H1 (cell line): ENCODE data around the gene FOXN3. TPM values are rescaled to one million over a fixed set of nuclear protein-coding genes. Genes with fewer than 3 reads are reported as not detected.

Experiments used
- CTCF ChIA-PET: fragments of 300-600 bp; sonication (Branson Sonifier 250); formaldehyde crosslinking; loops from one replicate; lab custom pipeline; 2021; ENCODE audit not compliant: partially characterized antibody; lab: Charles Lee
- POLR2A ChIA-PET: fragments of 300-600 bp; sonication (Branson Sonifier 250); formaldehyde crosslinking; loops from one replicate; lab custom pipeline; 2021; ENCODE audit warnings: inconsistent platforms; ENCODE audit not compliant: partially characterized antibody; lab: Charles Lee
- DNase-seq, 2 experiments: peaks; one replicate each; pipeline versions ENCODE4 v3.0.0 to v3.0.0-alpha.2; 2010 to 2022; ENCODE audit warnings: low spot score in 2 of 2, low read depth in 1 of 2, mixed read lengths in 1 of 2
- FAIRE-seq: peaks from 2 replicates; lab custom pipeline; 2011; peaks lifted over from hg19 to GRCh38; lab: Jason Lieb, UNC
- H2AFZ ChIP-seq: 2 replicates; pipeline ENCODE4 v1.8.1; 2012; ENCODE audit warnings: low read length, inconsistent platforms
- H2AK5ac ChIP-seq: 2 replicates; pipeline ENCODE4 v1.6.1; 2013; ENCODE audit warnings: low read depth, low read length
- H2BK120ac ChIP-seq: replicated peaks from 2 replicates; pipeline ENCODE3; 2013; ENCODE audit warnings: low read depth, low read length, inconsistent platforms
- H2BK12ac ChIP-seq: 2 replicates; pipeline ENCODE4 v1.6.1; 2013; ENCODE audit warnings: low read depth, low read length
- H2BK15ac ChIP-seq: 2 replicates; pipeline ENCODE4 v1.6.1; 2013; ENCODE audit warnings: low read length
- H2BK20ac ChIP-seq: 2 replicates; pipeline ENCODE4 v1.6.1; 2013; ENCODE audit warnings: low read length
- H2BK5ac ChIP-seq: 2 replicates; pipeline ENCODE4 v1.6.1; 2013; ENCODE audit warnings: low read depth, low read length
- H3K14ac ChIP-seq: 2 replicates; pipeline ENCODE4 v1.6.1; 2013; ENCODE audit warnings: inconsistent platforms; ENCODE audit not compliant: insufficient read length
- H3K18ac ChIP-seq: 2 replicates; pipeline ENCODE4 v1.6.1; 2013; ENCODE audit warnings: low read length; ENCODE audit errors: extremely low read depth
- H3K23ac ChIP-seq: 2 replicates; pipeline ENCODE4 v1.6.1; 2013; ENCODE audit warnings: inconsistent platforms; ENCODE audit not compliant: insufficient read length
- H3K23me2 ChIP-seq: 2 replicates; pipeline ENCODE4 v1.6.1; 2013; ENCODE audit warnings: low read depth, low read length
- H3K27ac ChIP-seq: 2 replicates; pipeline ENCODE4 v1.6.1; 2011; ENCODE audit warnings: low read depth, low read length, inconsistent platforms
- H3K27me3 ChIP-seq, 4 experiments: replicated peaks in 1 of 4; 1 replicate in 1 of 4; 2 replicates in 3 of 4; pipeline versions ENCODE4 v1.6.1 to v1.8.1; 2011 to 2013; ENCODE audit warnings: low read length in 3 of 4, mild to moderate bottlenecking in 3 of 4, inconsistent platforms in 2 of 4, mixed read lengths in 2 of 4, moderate library complexity in 1 of 4; ENCODE audit not compliant: control insufficient read depth in 3 of 4, insufficient read depth in 3 of 4; ENCODE audit errors: extremely low read depth in 1 of 4
- H3K36me3 ChIP-seq, 4 experiments: 2 replicates each; pipeline versions ENCODE4 v1.6.1 to v1.8.1; 2011 to 2013; ENCODE audit warnings: mild to moderate bottlenecking in 4 of 4, low read length in 3 of 4, moderate library complexity in 2 of 4, control low read depth in 1 of 4, inconsistent platforms in 1 of 4; ENCODE audit not compliant: insufficient read depth in 4 of 4, control insufficient read depth in 2 of 4
- H3K4ac ChIP-seq: replicated peaks from 2 replicates; pipeline ENCODE3; 2013; ENCODE audit warnings: low read length, low read depth, mixed read lengths, inconsistent platforms; ENCODE audit not compliant: insufficient read length
- H3K4me1 ChIP-seq, 4 experiments: replicated peaks in 1 of 4; 1 replicate in 1 of 4; 2 replicates in 3 of 4; pipeline versions ENCODE4 v1.6.1 to v1.8.1; 2011 to 2013; ENCODE audit warnings: low read length in 3 of 4, inconsistent platforms in 2 of 4, mixed read lengths in 1 of 4; ENCODE audit not compliant: insufficient read depth in 4 of 4, control insufficient read depth in 3 of 4
- H3K4me2 ChIP-seq, 2 experiments: 2 replicates each; pipeline versions ENCODE4 v1.6.1 to v1.8.1; 2011 to 2013; ENCODE audit warnings: low read depth in 2 of 2, low read length in 2 of 2, control low read depth in 1 of 2, inconsistent platforms in 1 of 2, mild to moderate bottlenecking in 1 of 2; ENCODE audit not compliant: insufficient read depth in 1 of 2
- H3K4me3 ChIP-seq, 4 experiments: fragments of 200-600, 300-600 bp in 1 of 4; sonication (generic), shearing (Covaris generic), sonication (Bioruptor Twin) in 1 of 4; 2 replicates each; pipeline versions ENCODE4 v1.5.1 to v1.8.1; 2011 to 2016; ENCODE audit warnings: low read length in 4 of 4, low read depth in 3 of 4, control low read depth in 2 of 4, inconsistent platforms in 2 of 4, mild to moderate bottlenecking in 2 of 4, mixed read lengths in 1 of 4, moderate library complexity in 1 of 4; ENCODE audit not compliant: insufficient read depth in 2 of 4; ENCODE audit errors: extremely low read depth in 1 of 4
- H3K56ac ChIP-seq: replicated peaks from 2 replicates; pipeline ENCODE3; 2013; ENCODE audit warnings: low read depth, mild to moderate bottlenecking, mixed read lengths, low read length, inconsistent platforms; ENCODE audit not compliant: insufficient read length
- H3K79me1 ChIP-seq: 2 replicates; pipeline ENCODE4 v1.6.1; 2013; ENCODE audit warnings: low read depth, low read length, control low read depth
- H3K79me2 ChIP-seq, 2 experiments: 2 replicates each; pipeline versions ENCODE4 v1.6.1 to v1.8.1; 2012 to 2013; ENCODE audit warnings: low read length in 2 of 2, mild to moderate bottlenecking in 2 of 2, inconsistent platforms in 1 of 2; ENCODE audit not compliant: insufficient read depth in 2 of 2, control insufficient read depth in 1 of 2
- H3K9ac ChIP-seq, 4 experiments: replicated peaks in 1 of 4; 1 replicate in 1 of 4; 2 replicates in 3 of 4; pipeline versions ENCODE4 v1.6.1 to v1.8.1; 2011 to 2013; ENCODE audit warnings: low read depth in 3 of 4, low read length in 3 of 4, control low read depth in 2 of 4, mild to moderate bottlenecking in 2 of 4, moderate library complexity in 2 of 4, inconsistent platforms in 1 of 4; ENCODE audit errors: extremely low read depth in 1 of 4
- H3K9me3 ChIP-seq, 2 experiments: 2 replicates each; pipeline versions ENCODE4 v1.6.1 to v1.8.1; 2012 to 2013; ENCODE audit warnings: mild to moderate bottlenecking in 2 of 2, moderate library complexity in 2 of 2, control low read depth in 1 of 2, inconsistent platforms in 1 of 2, low read depth in 1 of 2, low read length in 1 of 2, mixed read lengths in 1 of 2; ENCODE audit not compliant: insufficient read depth in 2 of 2
- H4K20me1 ChIP-seq, 2 experiments: replicated peaks in 1 of 2; 2 replicates each; pipeline versions ENCODE3 to v1.8.1; 2011 to 2013; ENCODE audit warnings: inconsistent platforms in 2 of 2, low read length in 2 of 2, mild to moderate bottlenecking in 1 of 2; ENCODE audit not compliant: insufficient read depth in 2 of 2, control insufficient read depth in 1 of 2
- H4K5ac ChIP-seq: 2 replicates; pipeline ENCODE4 v1.6.1; 2013; ENCODE audit warnings: low read length, low read depth, mixed read lengths, inconsistent platforms; ENCODE audit not compliant: insufficient read length
- H4K8ac ChIP-seq: 2 replicates; pipeline ENCODE4 v1.8.0; 2013; ENCODE audit warnings: mild to moderate bottlenecking, moderate library complexity, low read length, inconsistent platforms; ENCODE audit not compliant: insufficient read depth; ENCODE audit errors: extremely low read depth
- H4K91ac ChIP-seq: replicated peaks from 2 replicates; pipeline ENCODE3; 2013; ENCODE audit warnings: low read length, mixed read lengths, inconsistent platforms; ENCODE audit not compliant: insufficient read length
- CBX5 ChIP-seq: fragments of 300-800, 300-1000 bp; sonication (generic); IDR thresholded peaks from 2 replicates; pipeline ENCODE4 v1.7.1; 2016; ENCODE audit warnings: antibody characterized with exemption, low read length, low read depth
- CHD2 ChIP-seq: IDR thresholded peaks from 2 replicates; pipeline ENCODE4 v1.6.1; 2012; ENCODE audit warnings: low read length, improper control_type of control experiment
- POLR2A ChIP-seq, 2 experiments: IDR thresholded peaks; 1 replicate in 1 of 2; 2 replicates in 1 of 2; pipeline ENCODE4 v1.6.1; 2011; ENCODE audit warnings: low read depth in 2 of 2, low read length in 2 of 2, mild to moderate bottlenecking in 2 of 2; ENCODE audit errors: control extremely low read depth in 1 of 2
- SIRT6 ChIP-seq: IDR thresholded peaks from one replicate; pipeline ENCODE4 v1.7.1; 2012; ENCODE audit warnings: low read length, inconsistent platforms
- SP1 ChIP-seq: IDR thresholded peaks from 2 replicates; pipeline ENCODE4 v1.6.1; 2011; ENCODE audit warnings: low read depth, low read length
- WGBS, 2 experiments: shearing (Covaris generic) in 1 of 2; methylation state at CpG; one replicate each; pipeline versions ENCODE4 v1.1.6 to v1.1.7; 2013 to 2015; ENCODE audit warnings: low lambda C conversion rate in 2 of 2, mixed read lengths in 2 of 2, inconsistent platforms in 1 of 2, low coverage in 1 of 2, missing lambda C conversion rate in 1 of 2; ENCODE audit not compliant: insufficient replicate concordance in 2 of 2, insufficient coverage in 1 of 2, insufficient read length in 1 of 2; ENCODE audit errors: extremely low coverage in 1 of 2, missing lambda C conversion rate in 1 of 2; 5-methylcytosine and 5-hydroxymethylcytosine counted together
- polyA plus RNA-seq, 7 experiments: library from polyadenylated mRNA; depleted of rRNA in 3 of 7; stranded (reverse) in 5 of 7; unstranded in 2 of 7; fragments of >200 nt in 5 of 7; fragments of 200-250 nt in 2 of 7; gene quantifications; 1 replicate in 5 of 7; 2 replicates in 1 of 7; 4 replicates in 1 of 7; pipeline versions ENCODE4 v1.2.1 to v1.2.3, GENCODE V29; 2011 to 2013; ENCODE audit warnings: missing spikeins in 2 of 7, mixed read lengths in 2 of 7
- total RNA-seq: library from RNA; stranded (reverse); fragmentation: NEBNext Ultra II Directional; extraction: Animal tissue kit (Norgen Biotek cat#: 25700); gene quantifications from 2 replicates; pipeline ENCODE4 v1.2.1, GENCODE V29; 2021

FOXN3 gene
- total and polyA plus RNA-seq, 2 of the 8 experiments (the other 6 are each of a cell fraction or from before 2014, with no cell fraction given): 52.6 to 178 TPM

DNA sequence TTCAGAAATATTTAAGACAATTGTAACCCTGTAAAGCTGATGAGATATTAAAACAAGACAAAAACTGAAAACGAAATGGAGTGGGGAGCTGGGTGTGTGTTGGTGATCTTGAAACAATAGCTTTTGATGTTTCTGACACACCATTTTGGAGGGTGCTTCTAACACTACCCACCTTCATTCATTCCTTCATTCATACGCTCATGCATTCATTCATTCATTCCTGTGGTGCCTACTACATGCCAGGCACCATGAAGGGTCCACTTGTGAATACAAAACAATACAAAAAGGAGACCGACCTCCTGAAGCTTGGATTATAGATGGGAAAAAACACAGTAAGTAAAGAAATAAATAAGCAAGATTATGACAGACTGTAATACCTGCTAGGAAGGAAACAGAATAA lies 60.5 kb downstream of the FOXN3 start:
- Histone ChIP-seq H3K4me1 (peaks cover 7 to 18% (median 10%) of the 10 kb centered on the region in 4 experiments), H3K79me1 (peaks cover 6% of the 10 kb centered on the region), H2BK5ac (no peak overlapping the region), H3K27ac (no peak overlapping the region), H4K20me1 (peaks cover 3 to 4% of the 10 kb centered on the region in 2 experiments), H3K36me3 (peaks cover 0 to 4% (median 2%) of the 10 kb centered on the region in 4 experiments; a peak in 2 of 8 replicates), H3K23me2 (peaks cover 2% of the 10 kb centered on the region; the same call in 1 of the 2 replicates), H3K23ac (no peak overlapping the region), H2BK12ac (no peak overlapping the region), H4K8ac (no peak overlapping the region), H3K4me2 (no peak overlapping the region), H2BK120ac (no peak overlapping the region), H3K27me3 (no peaks in the 10 kb centered on the region), H3K9ac (no peak overlapping the region), H2BK20ac (no peak overlapping the region), H4K91ac (no peak overlapping the region), H3K14ac (no peak overlapping the region), H3K4ac (no peak overlapping the region), H4K5ac (no peak overlapping the region), H3K79me2 (peaks cover 0 to 52% of the 10 kb centered on the region in 2 experiments; a peak in 2 of 4 replicates), H2AFZ (no peak overlapping the region), H2AK5ac (no peak overlapping the region), H3K4me3 (no peak overlapping the region), H3K18ac (no peak overlapping the region), H3K56ac (no peak overlapping the region), H3K9me3 (no peaks in the 10 kb centered on the region), H2BK15ac (no peak overlapping the region)
- FAIRE-seq (no peak), DNase-seq (no peak)
- 91% methylated on average over 3 of the region's 3 CpGs; no CpG with 5 or more reads in 1 of the 2 experiments for WGBS, 2 experiments
- CTCF ChIA-PET: interaction anchor here (1.0 kb wide), 2 partner anchors 12 to 108 kb away, joined by 3 read pairs; no protein-coding TSS in a partner anchor
- TF ChIP-seq CHD2 (no peak), SIRT6 (no peak), SP1 (no peak), POLR2A (IDR thresholded peaks at IDR 0.05; ENCODE audit: control extremely low read depth in 1 of 2, low read depth in 2 of 2, low read length in 2 of 2) (no peak), CBX5 (no peak)
- POLR2A ChIA-PET: interaction anchor here (1.0 to 1.2 kb wide), 2 partner anchors 14 to 64 kb away, joined by 4 read pairs; no protein-coding TSS in a partner anchor
